HepG2 (cell line): ENCODE measurements around the gene MYO1C. TPM values are rescaled to one million over a fixed set of nuclear protein-coding genes. Genes with fewer than 3 reads are reported as not detected.

Experiments used
- ATAC-seq: fragments of 200-7000 bp; cut with Tn5 transposase; 3 replicates; pipeline ENCODE4 v1.9.1; 2020; ENCODE audit warnings: mild to moderate bottlenecking, moderate library complexity
- BruUV-seq: library from RNA; stranded (reverse); fragments of 400-500 nt; replicated peaks from 2 replicates; lab custom pipeline; 2021; lab: Mats Ljungman, UMichigan
- CTCF ChIA-PET: fragments of 300-600 bp; formaldehyde crosslinking; extraction: SDS; loops from one replicate; lab custom pipeline; 2021; ENCODE audit warnings: low total read pairs, inconsistent platforms, low intra/inter-chr PET ratio; lab: Yijun Ruan, JAX
- POLR2A ChIA-PET: fragments of 350-600 bp; sonication (Branson Sonifier 250); formaldehyde crosslinking; loops from one replicate; lab custom pipeline; 2020; ENCODE audit warnings: antibody characterized with exemption, inconsistent platforms; lab: Yijun Ruan, JAX
- DNase-seq: peaks from one replicate; pipeline ENCODE4 v3.0.0-alpha.2; 2015; ENCODE audit warnings: low spot score
- FAIRE-seq: peaks from 3 replicates; lab custom pipeline; 2011; peaks lifted over from hg19 to GRCh38; lab: Jason Lieb, UNC
- H2AFZ ChIP-seq: one replicate; pipeline ENCODE4 v1.6.1; 2011; ENCODE audit warnings: low read length, inconsistent platforms
- H3K27ac ChIP-seq: fragments of 300-600 bp; 3 replicates; pipeline ENCODE4 v1.8.0; 2011; ENCODE audit warnings: mixed run types, mild to moderate bottlenecking, mixed read lengths, low read length, inconsistent platforms; ENCODE audit not compliant: insufficient read depth; ENCODE audit errors: extremely low read length
- H3K27me3 ChIP-seq, 2 experiments: fragments of 200-600 bp in 1 of 2; 2 replicates in 1 of 2; 3 replicates in 1 of 2; pipeline versions ENCODE4 v1.6.0 to v1.8.0; 2011; ENCODE audit warnings: low read length in 2 of 2, mild to moderate bottlenecking in 2 of 2, moderate library complexity in 2 of 2, inconsistent platforms in 1 of 2; ENCODE audit not compliant: insufficient read depth in 2 of 2, control insufficient read depth in 1 of 2
- H3K36me3 ChIP-seq, 2 experiments: fragments of 200-600 bp in 1 of 2; replicated peaks in 1 of 2; 2 replicates in 1 of 2; 3 replicates in 1 of 2; pipeline versions ENCODE4 v1.5.1 to v1.8.0; 2011; ENCODE audit warnings: low read length in 2 of 2, inconsistent platforms in 1 of 2; ENCODE audit not compliant: insufficient read depth in 2 of 2, control insufficient read depth in 1 of 2
- H3K4me1 ChIP-seq: 2 replicates; pipeline ENCODE4 v1.5.1; 2012; ENCODE audit warnings: low read length, inconsistent platforms; ENCODE audit not compliant: insufficient read depth
- H3K4me2 ChIP-seq: 2 replicates; pipeline ENCODE4 v1.6.0; 2011; ENCODE audit warnings: low read depth, low read length, inconsistent platforms
- H3K4me3 ChIP-seq, 3 experiments: fragments of 200-600 bp in 1 of 3; sonication (generic), shearing (Covaris generic) in 1 of 3; replicated peaks in 1 of 3; 2 replicates each; pipeline ENCODE4 v1.5.1; 2011 to 2016; ENCODE audit warnings: low read length in 3 of 3, inconsistent platforms in 2 of 3, low read depth in 2 of 3, mild to moderate bottlenecking in 2 of 3, control low read depth in 1 of 3, mixed read lengths in 1 of 3; ENCODE audit not compliant: insufficient read depth in 1 of 3
- H3K79me2 ChIP-seq: one replicate; pipeline ENCODE4 v1.6.1; 2011; ENCODE audit warnings: low read length, inconsistent platforms; ENCODE audit not compliant: insufficient read depth
- H3K9ac ChIP-seq: 2 replicates; pipeline ENCODE4 v1.6.0; 2011; ENCODE audit warnings: mild to moderate bottlenecking, low read depth, low read length, inconsistent platforms; ENCODE audit not compliant: insufficient read depth
- H3K9me3 ChIP-seq: 2 replicates; pipeline ENCODE4 v1.5.1; 2012; ENCODE audit warnings: mild to moderate bottlenecking, low read length
- H4K20me1 ChIP-seq: 2 replicates; pipeline ENCODE4 v1.6.0; 2011; ENCODE audit warnings: inconsistent platforms, mild to moderate bottlenecking, low read length, moderate library complexity; ENCODE audit not compliant: insufficient read depth
- HCFC1 ChIP-seq: fragments of 150-350 bp; IDR thresholded peaks from 2 replicates; pipeline ENCODE4 v1.6.1; 2014; ENCODE audit warnings: low read depth, low read length
- HES4 ChIP-seq: sonication (generic); formaldehyde crosslinking; IDR thresholded peaks from 2 replicates; pipeline ENCODE4 v1.9.0; 2021; ENCODE audit warnings: mild to moderate bottlenecking, missing genetic modification reagents, borderline replicate concordance
- HNF4G ChIP-seq, 2 experiments: sonication (generic) in 1 of 2; formaldehyde crosslinking in 1 of 2; IDR thresholded peaks; 2 replicates each; pipeline versions ENCODE4 v1.4.0 to v1.6.1; 2011 to 2020; ENCODE audit warnings: borderline replicate concordance in 2 of 2, low read depth in 2 of 2, mild to moderate bottlenecking in 2 of 2, low read length in 1 of 2, missing genetic modification reagents in 1 of 2, moderate library complexity in 1 of 2
- NR0B2 ChIP-seq: sonication (generic); formaldehyde crosslinking; IDR thresholded peaks from 2 replicates; pipeline ENCODE4 v1.4.0; 2020; ENCODE audit warnings: mild to moderate bottlenecking, missing genetic modification reagents
- NR2F1 ChIP-seq, 2 experiments: fragments of 450-650 bp in 1 of 2; formaldehyde crosslinking in 1 of 2; IDR thresholded peaks; 2 replicates each; pipeline versions ENCODE4 v1.5.0 to v1.6.1; 2016 to 2020; ENCODE audit warnings: mild to moderate bottlenecking in 1 of 2, missing compliant biosample characterization in 1 of 2, missing genetic modification reagents in 1 of 2, moderate library complexity in 1 of 2
- PRPF4 ChIP-seq: fragments of 200-400 bp; formaldehyde crosslinking; IDR thresholded peaks from 2 replicates; pipeline ENCODE4 v1.6.1; 2016; ENCODE audit warnings: low read length, low read depth; ENCODE audit not compliant: poor library complexity, severe bottlenecking
- ZSCAN29 ChIP-seq: sonication (generic); formaldehyde crosslinking; conservative IDR thresholded peaks from 2 replicates; pipeline ENCODE4 v1.4.0; 2020; ENCODE audit warnings: mild to moderate bottlenecking, missing genetic modification reagents
- ZXDC ChIP-seq: sonication (generic); formaldehyde crosslinking; IDR thresholded peaks from 2 replicates; pipeline ENCODE4 v1.5.0; 2020; ENCODE audit warnings: mild to moderate bottlenecking, missing genetic modification reagents
- WGBS: methylation state at CpG from one replicate; pipeline ENCODE4 v1.1.6; 2017; ENCODE audit warnings: low lambda C conversion rate; 5-methylcytosine and 5-hydroxymethylcytosine counted together
- in situ Hi-C: cut with HindIII; loops from 2 replicates; pipeline ENCODE4 v1.10.0; 2017; ENCODE audit warnings: low pct_unique_long_range_greater_than_20kb; ENCODE audit not compliant: extremely low pct_ligation_motif_present
- intact Hi-C: fragments of 100-400 bp; cut with micrococcal nuclease; formaldehyde crosslinking; loops from one replicate; pipeline ENCODE4 v1.10.0; 2022; ENCODE audit not compliant: unreplicated experiment
- polyA plus RNA-seq, 8 experiments: library from polyadenylated mRNA; depleted of rRNA in 3 of 8; stranded (reverse) in 7 of 8; unstranded in 1 of 8; fragments of >200 nt; fragmentation: Illumina TruSeq in 4 of 8; extraction: Trizol in 4 of 8; gene quantifications; 2 replicates each; pipeline versions ENCODE4 v1.2.1 to v1.2.3, GENCODE V29; 2011 to 2016; ENCODE audit warnings: low read depth in 4 of 8, missing spikeins in 1 of 8, mixed read lengths in 1 of 8; ENCODE audit not compliant: insufficient read depth in 1 of 8
- total RNA-seq, 5 experiments: library from RNA; depleted of rRNA; stranded (reverse); fragments of >200 nt; fragmentation: Illumina TruSeq; extraction: Trizol; gene quantifications; 2 replicates each; pipeline ENCODE4 v1.2.3, GENCODE V29; 2016; ENCODE audit warnings: low read depth in 1 of 5

Gene MYO1C
- total and polyA plus RNA-seq, 2 of the 13 experiments (the other 11 are each of a cell fraction or from before 2014, with no cell fraction given): 22.7 to 40.8 TPM

- Histone ChIP-seq H3K4me1 (peaks cover 11% of the 10 kb centered on the region), H3K27ac (no peak overlapping the region), H4K20me1 (no peaks in the 10 kb centered on the region), H3K27me3 (no peaks in the 10 kb centered on the region), H3K79me2 (no peaks in the 10 kb centered on the region), H3K9ac (no peak overlapping the region), H2AFZ (no peak overlapping the region), H3K36me3 (no peaks in the 10 kb centered on the region), H3K4me2 (no peak overlapping the region), H3K9me3 (no peaks in the 10 kb centered on the region), H3K4me3 (no peak overlapping the region)
- ChIA-PET CTCF (no interaction called here), POLR2A (interaction anchor here (0.7 to 1.0 kb wide), 2 partner anchors 8 to 13 kb away, joined by 3 to 4 read pairs; no protein-coding TSS in a partner anchor)
- FAIRE-seq (no peak), DNase-seq (no peak), ATAC-seq (no peak)
- TF ChIP-seq ZSCAN29 (CRISPR knock-in tag) (no peak), PRPF4 (no peak), HNF4G (IDR thresholded peaks at IDR 0.05; ENCODE audit: borderline replicate concordance, low read depth, low read length) (no peak), HNF4G (CRISPR knock-in tag; IDR thresholded peaks at IDR 0.05; ENCODE audit: borderline replicate concordance, low read depth) (no peak)
- no TSS peak for BruUV-seq
- in situ Hi-C loops: no loop called here
- intact Hi-C loops: no loop called here
- WGBS: 86% methylated on average over 3 of the region's 3 CpGs
These were observed 12.4 kb upstream of the MYO1C start for GRCh38 chr17:1504866-1505265.

GRCh38 chr17:1503699-1504098 is 11.2 kb upstream of the MYO1C start:
- ChIA-PET POLR2A (no interaction called here), CTCF (no interaction called here)
- no TSS peak for BruUV-seq
- in situ Hi-C loops: no loop called here
- Histone ChIP-seq H3K4me1 (no peaks in the 10 kb centered on the region), H3K9me3 (no peaks in the 10 kb centered on the region), H3K4me3 (no peak overlapping the region), H3K4me2 (no peak overlapping the region), H3K27ac (no peak overlapping the region), H2AFZ (no peak overlapping the region), H3K27me3 (no peaks in the 10 kb centered on the region), H3K79me2 (no peaks in the 10 kb centered on the region), H3K9ac (no peak overlapping the region), H4K20me1 (no peaks in the 10 kb centered on the region), H3K36me3 (no peaks in the 10 kb centered on the region)
- ATAC-seq (no peak; the same call in 2 of the 3 replicates), DNase-seq (no peak), FAIRE-seq (no peak)
- TF ChIP-seq HES4 (CRISPR knock-in tag): no peak
- TF ChIP-seq ZXDC (CRISPR knock-in tag): no peak
- no peak for TF ChIP-seq NR0B2
- no peak for TF ChIP-seq HCFC1
- no peak for TF ChIP-seq NR2F1 (CRISPR knock-in tag; IDR thresholded peaks at IDR 0.05)
- intact Hi-C loops: no loop called here
- WGBS: 66% methylated on average over 10 of the region's 10 CpGs
